Activated CD8-positive, alpha-beta memory T cell treated with anti-CD3 and anti-CD28 coated beads, Interleukin-2, amount 50 U/mL, for 1 hour (primary cell): Measurements from ENCODE around the gene LEFTY1.
"Not testable (repeated sequence)": the region's sequence is repeated elsewhere in the genome, so short reads cannot be mapped to it uniquely, and the experiment has no call there.

Experiments
- DNase-seq: peaks from one replicate; pipeline ENCODE4 v3.0.0-alpha.2; 2020; ENCODE audit errors: extremely low read depth

Gene LEFTY1

GRCh38 chr1:225849925-225850324, 39.0 kb downstream of the LEFTY1 start:
- no peak for DNase-seq

GRCh38 chr1:225848030-225848955, 40.7 kb downstream of the LEFTY1 start:
- DNase-seq = peak; percentile 22

GRCh38 chr1:225847610-225848009, 41.3 kb downstream of the LEFTY1 start:
- DNase-seq = no peak

GRCh38 chr1:225846331-225847310, 42.3 kb downstream of the LEFTY1 start:
- no peak for DNase-seq

GRCh38 chr1:225845571-225846259, 43.2 kb downstream of the LEFTY1 start:
- DNase-seq = no peak

- DNase-seq = no peak
Measured at GRCh38 chr1:225845097-225845496, 43.8 kb downstream of the LEFTY1 start.

- no peak for DNase-seq
Measured at GRCh38 chr1:225844236-225845061, 44.5 kb downstream of the LEFTY1 start.

GRCh38 chr1:225843426-225843795, 45.5 kb downstream of the LEFTY1 start:
- DNase-seq = no peak

- DNase-seq = no peak
Measured at GRCh38 chr1:225842788-225843425, 46.0 kb downstream of the LEFTY1 start.

GRCh38 chr1:225842074-225842473, 46.9 kb downstream of the LEFTY1 start:
- DNase-seq = no peak

GRCh38 chr1:225840713-225841112, 48.2 kb downstream of the LEFTY1 start:
- DNase-seq = no peak

- no peak for DNase-seq
Measured at GRCh38 chr1:225840223-225840610, 48.7 kb downstream of the LEFTY1 start.

- no peak for DNase-seq
Measured at GRCh38 chr1:225838793-225839192, 50.2 kb downstream of the LEFTY1 start.

- DNase-seq = not testable (repeated sequence)
Measured at GRCh38 chr1:225836296-225836695, 52.6 kb downstream of the LEFTY1 start.
